A673 (cell line): ENCODE data around the gene NRAP.

Experiments
- EZH2 ChIP-seq: fragments of 200-600 bp; sonication (generic); IDR thresholded peaks from 2 replicates; pipeline ENCODE4 v1.6.1; 2017; ENCODE audit warnings: borderline replicate concordance, low read depth, mild to moderate bottlenecking, mixed read lengths, antibody characterized with exemption, low read length; ENCODE audit not compliant: poor library complexity, severe bottlenecking
- TF ChIP-seq, protein P1 (sequence below): fragments of 300-800, 200-600 bp; sonication (generic); conservative IDR thresholded peaks from 2 replicates; pipeline ENCODE4 v1.5.1; 2017; ENCODE audit warnings: low read depth, mild to moderate bottlenecking, antibody characterized with exemption, low read length, moderate library complexity, mixed read lengths

DNA sequence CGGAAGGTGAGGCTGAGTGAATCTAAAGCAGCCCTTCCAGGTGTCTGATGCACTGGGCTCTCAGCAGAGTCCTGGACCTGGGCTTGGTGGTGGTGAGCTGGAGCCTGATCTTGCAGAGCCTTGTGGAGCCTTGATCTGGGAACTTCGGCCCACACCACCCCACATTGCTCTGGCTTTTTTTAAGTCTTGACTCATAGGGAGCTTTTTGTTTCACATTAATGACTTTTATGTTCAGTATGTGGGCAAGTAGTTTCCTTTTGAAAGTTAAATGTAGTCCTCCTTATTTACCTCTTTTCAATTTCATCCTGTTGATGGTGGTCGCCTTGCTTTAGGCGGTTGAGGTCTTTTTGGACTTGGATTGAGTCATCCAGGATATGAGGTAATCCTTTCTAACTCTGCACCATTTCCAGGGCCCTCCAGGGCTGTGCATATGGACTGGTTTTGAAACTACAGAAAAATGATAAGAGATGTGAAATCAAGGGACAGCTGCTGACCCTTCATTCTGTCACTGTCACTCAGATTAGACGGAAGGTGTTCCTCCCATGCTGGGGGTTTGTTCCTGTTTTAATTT lies 2.9 kb upstream of the NRAP start:
- TF ChIP-seq, protein P1, sequence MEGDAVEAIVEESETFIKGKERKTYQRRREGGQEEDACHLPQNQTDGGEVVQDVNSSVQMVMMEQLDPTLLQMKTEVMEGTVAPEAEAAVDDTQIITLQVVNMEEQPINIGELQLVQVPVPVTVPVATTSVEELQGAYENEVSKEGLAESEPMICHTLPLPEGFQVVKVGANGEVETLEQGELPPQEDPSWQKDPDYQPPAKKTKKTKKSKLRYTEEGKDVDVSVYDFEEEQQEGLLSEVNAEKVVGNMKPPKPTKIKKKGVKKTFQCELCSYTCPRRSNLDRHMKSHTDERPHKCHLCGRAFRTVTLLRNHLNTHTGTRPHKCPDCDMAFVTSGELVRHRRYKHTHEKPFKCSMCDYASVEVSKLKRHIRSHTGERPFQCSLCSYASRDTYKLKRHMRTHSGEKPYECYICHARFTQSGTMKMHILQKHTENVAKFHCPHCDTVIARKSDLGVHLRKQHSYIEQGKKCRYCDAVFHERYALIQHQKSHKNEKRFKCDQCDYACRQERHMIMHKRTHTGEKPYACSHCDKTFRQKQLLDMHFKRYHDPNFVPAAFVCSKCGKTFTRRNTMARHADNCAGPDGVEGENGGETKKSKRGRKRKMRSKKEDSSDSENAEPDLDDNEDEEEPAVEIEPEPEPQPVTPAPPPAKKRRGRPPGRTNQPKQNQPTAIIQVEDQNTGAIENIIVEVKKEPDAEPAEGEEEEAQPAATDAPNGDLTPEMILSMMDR = no peak
- TF ChIP-seq EZH2 = no peak
